Measurements from ENCODE around the gene MAD1L1. TPM values are rescaled to one million over a fixed set of nuclear protein-coding genes. Genes with fewer than 3 reads are reported as not detected.

The MAD1L1 gene
- total RNA-seq, 3 donors from 2014 or later, result 25.3 to 31.2 (median 26.2) TPM

- peaks cover 12% of the 10 kb centered on the region for H3K4me1 ChIP-seq (ENCODE audit: low read depth)
- no peak overlapping the region for H3K4me3 ChIP-seq
- no peak for ATAC-seq
- no peak for TF ChIP-seq CTCF (IDR thresholded peaks at IDR 0.05)
- H3K9me3 ChIP-seq, result no peaks in the 10 kb centered on the region
- no peaks in the 10 kb centered on the region for H3K36me3 ChIP-seq (ENCODE audit: low read depth)
- intact Hi-C loops (cut with DNase I, micrococcal nuclease), result no loop called here
- no peak for DNase-seq
Observed at GRCh38 chr7:2227699-2228098, 5.0 kb downstream of the MAD1L1 start.

DNA sequence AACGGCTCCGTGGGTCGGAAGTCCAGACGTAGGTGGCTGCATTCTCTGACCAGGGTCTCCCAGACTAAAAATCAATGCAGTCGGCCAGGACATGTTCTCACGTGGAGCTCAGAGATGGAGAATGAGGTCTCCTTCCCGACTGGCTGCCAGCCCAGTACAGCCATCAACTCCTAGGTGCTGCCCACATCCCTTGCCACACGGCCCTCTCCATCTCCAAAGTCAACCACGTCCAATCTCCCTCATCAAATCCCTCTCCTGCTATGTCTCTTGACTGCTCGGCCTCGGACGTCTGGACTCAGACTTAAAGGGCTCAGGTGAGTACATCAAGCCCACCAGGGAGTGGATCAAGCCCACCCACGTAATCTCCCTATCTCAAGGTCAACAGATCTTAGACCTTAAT lies 6.9 kb downstream of the MAD1L1 start:
- intact Hi-C loops (cut with DNase I, micrococcal nuclease), result no loop called here
- DNase-seq, result no peak
- ATAC-seq, result no peak
- no peak for TF ChIP-seq CTCF (IDR thresholded peaks at IDR 0.05)
- no peaks in the 10 kb centered on the region for H3K36me3 ChIP-seq (ENCODE audit: low read depth)
- peaks cover 2% of the 10 kb centered on the region for H3K4me1 ChIP-seq (ENCODE audit: low read depth)
- no peaks in the 10 kb centered on the region for H3K9me3 ChIP-seq
- H3K4me3 ChIP-seq, result no peak overlapping the region

DNA sequence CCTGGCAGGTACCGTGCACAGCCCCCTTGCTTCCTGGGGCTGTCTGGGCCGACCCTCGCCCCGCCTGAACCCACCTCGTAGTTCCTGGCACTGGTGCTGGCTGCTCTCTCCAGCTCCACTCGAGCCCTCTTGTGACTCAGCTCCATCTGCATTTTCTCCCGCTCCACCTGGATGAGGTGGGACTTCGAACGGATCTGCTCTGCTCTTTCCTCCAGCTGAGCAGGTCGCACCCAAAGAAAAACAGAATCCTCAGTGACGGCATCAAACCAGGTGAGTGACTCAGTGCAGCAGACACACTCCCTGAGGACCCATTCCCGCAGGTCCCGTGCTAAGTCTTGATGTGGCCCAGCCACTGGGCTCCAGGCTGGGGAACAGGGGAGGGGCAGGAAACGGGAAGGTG lies 7.4 kb downstream of the MAD1L1 start:
- Histone ChIP-seq H3K36me3 (ENCODE audit: low read depth) (no peaks in the 10 kb centered on the region), H3K9me3 (no peaks in the 10 kb centered on the region), H3K4me3 (no peak overlapping the region), H3K4me1 (ENCODE audit: low read depth) (no peaks in the 10 kb centered on the region)
- intact Hi-C loops (cut with DNase I, micrococcal nuclease), result no loop called here
- no peak for DNase-seq
- TF ChIP-seq CTCF (IDR thresholded peaks at IDR 0.05), result no peak
- no peak for ATAC-seq

DNA sequence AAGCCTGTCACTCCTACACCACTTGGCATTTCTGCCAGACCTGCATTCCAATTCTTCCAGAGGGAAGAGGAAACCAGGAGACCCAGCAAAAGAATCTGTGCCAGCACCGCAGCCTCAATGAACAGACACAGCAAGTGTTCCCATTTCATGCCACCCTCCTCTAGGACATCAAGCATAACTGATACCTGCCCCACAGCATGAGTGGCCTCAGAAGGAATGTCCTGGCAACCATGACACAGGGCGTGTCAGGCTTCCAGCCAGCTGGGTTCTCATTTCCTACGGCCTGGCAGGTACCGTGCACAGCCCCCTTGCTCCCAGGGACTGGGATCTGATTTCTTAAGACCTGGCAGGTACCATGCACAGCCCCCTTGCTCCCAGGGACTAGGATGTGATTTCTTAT lies 7.8 kb downstream of the MAD1L1 start:
- H3K36me3 ChIP-seq (ENCODE audit: low read depth), result no peaks in the 10 kb centered on the region
- DNase-seq (no peak), ATAC-seq (no peak)
- H3K4me1 ChIP-seq (ENCODE audit: low read depth), result no peaks in the 10 kb centered on the region
- intact Hi-C loops (cut with DNase I, micrococcal nuclease), result no loop called here
- no peak overlapping the region for H3K4me3 ChIP-seq
- H3K9me3 ChIP-seq, result no peaks in the 10 kb centered on the region
- no peak for TF ChIP-seq CTCF (IDR thresholded peaks at IDR 0.05)

GRCh38 chr7:2224491-2224928 lies 8.2 kb downstream of the MAD1L1 start:
- DNase-seq, result no peak
- Histone ChIP-seq H3K4me3 (no peak overlapping the region), H3K9me3 (no peaks in the 10 kb centered on the region), H3K4me1 (ENCODE audit: low read depth) (no peaks in the 10 kb centered on the region), H3K36me3 (ENCODE audit: low read depth) (no peaks in the 10 kb centered on the region)
- no peak for TF ChIP-seq CTCF (IDR thresholded peaks at IDR 0.05)
- no peak for ATAC-seq
- intact Hi-C loops (cut with DNase I, micrococcal nuclease), result no loop called here

DNA sequence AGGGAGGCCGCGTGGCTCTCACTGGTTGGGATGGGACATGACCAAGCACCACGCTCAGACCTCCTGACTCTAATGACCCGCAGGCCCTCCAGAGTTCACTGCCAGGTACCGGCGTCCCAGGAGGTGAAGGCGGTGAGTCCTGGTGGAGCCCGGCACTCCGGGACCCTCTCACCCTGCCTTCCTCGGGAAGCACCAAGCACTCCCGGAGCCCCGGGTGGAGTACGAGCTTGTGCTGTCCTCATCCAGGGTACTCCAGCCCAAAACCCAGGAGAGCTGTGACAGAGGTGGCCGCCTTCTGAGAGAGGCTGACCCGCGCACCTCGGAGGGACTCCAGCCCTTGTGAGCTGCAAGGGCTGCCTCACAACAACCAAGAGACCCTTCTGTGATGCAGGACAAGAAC lies 9.4 kb downstream of the MAD1L1 start:
- H3K9me3 ChIP-seq, result no peaks in the 10 kb centered on the region
- no peak for TF ChIP-seq CTCF (IDR thresholded peaks at IDR 0.05)
- no peak for DNase-seq
- no peak for ATAC-seq
- H3K4me3 ChIP-seq, result no peak overlapping the region
- H3K36me3 ChIP-seq (ENCODE audit: low read depth), result no peaks in the 10 kb centered on the region
- H3K4me1 ChIP-seq (ENCODE audit: low read depth), result no peaks in the 10 kb centered on the region
- intact Hi-C loops (cut with DNase I, micrococcal nuclease), result no loop called here
